BJ (cell line): ENCODE results near the gene TBC1D8. TPM values are rescaled to one million over a fixed set of nuclear protein-coding genes. Genes with fewer than 3 reads are reported as not detected.

ENCODE experiments used
- CTCF ChIA-PET: fragments of 350-600 bp; formaldehyde crosslinking; extraction: SDS; loops from one replicate; lab custom pipeline; 2021; ENCODE audit warnings: antibody characterized with exemption, inconsistent platforms; lab: Yijun Ruan, JAX
- POLR2A ChIA-PET: fragments of 300-600 bp; sonication (Branson Sonifier 250); formaldehyde crosslinking; extraction: SDS; loops from one replicate; lab custom pipeline; 2021; ENCODE audit warnings: antibody characterized with exemption; lab: Charles Lee
- DNase-seq: peaks from one replicate; pipeline ENCODE4 v3.0.0-alpha.2; 2011; ENCODE audit warnings: low read depth
- H3K27me3 ChIP-seq: 2 replicates; pipeline ENCODE4 v1.6.0; 2011; ENCODE audit warnings: low read length; ENCODE audit not compliant: control insufficient read depth, insufficient read depth
- H3K36me3 ChIP-seq: 2 replicates; pipeline ENCODE4 v1.5.1; 2011; ENCODE audit warnings: low read length; ENCODE audit not compliant: control insufficient read depth, insufficient read depth
- H3K4me3 ChIP-seq: 2 replicates; pipeline ENCODE4 v1.5.1; 2011; ENCODE audit warnings: low read depth, mild to moderate bottlenecking, control low read depth, low read length
- polyA plus RNA-seq: library from polyadenylated mRNA; depleted of rRNA; stranded (reverse); fragments of >200 nt; gene quantifications from 2 replicates; pipeline ENCODE4 v1.2.3, GENCODE V29; 2011
- TF ChIP-seq, protein P1 (sequence below): IDR thresholded peaks from 2 replicates; pipeline ENCODE4 v1.5.1; 2011; ENCODE audit warnings: low read depth, mild to moderate bottlenecking, control low read depth, inconsistent platforms, low read length, moderate library complexity; ENCODE audit not compliant: insufficient read depth

TBC1D8 gene
- polyA plus RNA-seq, 1 experiment, result 8.8 TPM

DNA sequence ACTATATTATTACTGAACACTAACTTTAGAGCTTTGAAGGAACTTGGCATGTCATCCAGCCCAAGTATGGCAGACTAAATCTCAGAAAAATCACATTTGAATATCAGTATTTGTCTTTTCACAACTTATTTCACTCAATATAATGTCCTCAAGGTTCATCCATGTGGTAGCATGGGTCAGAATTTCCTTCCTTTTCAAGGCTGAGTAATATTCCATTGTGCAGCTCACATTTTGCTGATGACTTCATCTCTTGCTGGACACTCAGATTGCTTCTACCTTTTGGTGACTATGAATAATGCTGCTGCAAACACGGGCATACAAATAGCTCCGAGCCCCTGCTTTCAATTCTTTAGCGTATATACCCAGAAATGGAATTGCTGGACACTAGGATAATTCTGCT lies 102.4 kb downstream of the TBC1D8 start:
- TF ChIP-seq, protein P1, sequence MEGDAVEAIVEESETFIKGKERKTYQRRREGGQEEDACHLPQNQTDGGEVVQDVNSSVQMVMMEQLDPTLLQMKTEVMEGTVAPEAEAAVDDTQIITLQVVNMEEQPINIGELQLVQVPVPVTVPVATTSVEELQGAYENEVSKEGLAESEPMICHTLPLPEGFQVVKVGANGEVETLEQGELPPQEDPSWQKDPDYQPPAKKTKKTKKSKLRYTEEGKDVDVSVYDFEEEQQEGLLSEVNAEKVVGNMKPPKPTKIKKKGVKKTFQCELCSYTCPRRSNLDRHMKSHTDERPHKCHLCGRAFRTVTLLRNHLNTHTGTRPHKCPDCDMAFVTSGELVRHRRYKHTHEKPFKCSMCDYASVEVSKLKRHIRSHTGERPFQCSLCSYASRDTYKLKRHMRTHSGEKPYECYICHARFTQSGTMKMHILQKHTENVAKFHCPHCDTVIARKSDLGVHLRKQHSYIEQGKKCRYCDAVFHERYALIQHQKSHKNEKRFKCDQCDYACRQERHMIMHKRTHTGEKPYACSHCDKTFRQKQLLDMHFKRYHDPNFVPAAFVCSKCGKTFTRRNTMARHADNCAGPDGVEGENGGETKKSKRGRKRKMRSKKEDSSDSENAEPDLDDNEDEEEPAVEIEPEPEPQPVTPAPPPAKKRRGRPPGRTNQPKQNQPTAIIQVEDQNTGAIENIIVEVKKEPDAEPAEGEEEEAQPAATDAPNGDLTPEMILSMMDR, result no peak
- Histone ChIP-seq H3K4me3 (no peak overlapping the region), H3K27me3 (no peaks in the 10 kb centered on the region), H3K36me3 (no peaks in the 10 kb centered on the region)
- ChIA-PET POLR2A (no interaction called here), CTCF (interaction anchor here (1.2 to 5.2 kb wide), 2 partner anchors 13 to 140 kb away, joined by 4 to 29 read pairs; no protein-coding TSS in a partner anchor)
- no peak for DNase-seq

DNA sequence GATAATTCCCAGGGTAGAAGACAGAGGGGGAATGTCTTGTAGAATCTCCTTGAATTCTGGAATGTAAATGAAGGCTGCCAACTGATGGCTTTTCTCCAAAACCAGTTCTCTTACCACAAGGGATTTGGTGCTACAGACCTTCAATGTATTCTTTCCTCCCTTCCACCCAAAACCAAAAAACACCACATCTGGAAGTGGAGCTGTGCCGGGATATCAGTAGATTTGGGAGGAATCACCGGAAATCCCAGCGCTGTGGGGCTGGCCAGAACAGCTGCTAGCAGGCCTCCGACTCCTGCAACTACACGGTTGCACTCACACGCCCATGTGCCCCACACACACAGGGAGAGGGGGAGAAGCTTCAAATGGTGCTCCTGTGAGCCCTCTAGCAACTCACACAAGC lies 103.4 kb downstream of the TBC1D8 start:
- TF ChIP-seq, protein P1, result no peak
- H3K27me3 ChIP-seq, result no peaks in the 10 kb centered on the region
- H3K36me3 ChIP-seq, result no peaks in the 10 kb centered on the region
- no peak for DNase-seq
- ChIA-PET CTCF (interaction anchor here (0.8 to 5.2 kb wide), 3 partner anchors 12 to 141 kb away, joined by 3 to 29 read pairs (median 4); no protein-coding TSS in a partner anchor), POLR2A (no interaction called here)
- H3K4me3 ChIP-seq, result no peak overlapping the region

DNA sequence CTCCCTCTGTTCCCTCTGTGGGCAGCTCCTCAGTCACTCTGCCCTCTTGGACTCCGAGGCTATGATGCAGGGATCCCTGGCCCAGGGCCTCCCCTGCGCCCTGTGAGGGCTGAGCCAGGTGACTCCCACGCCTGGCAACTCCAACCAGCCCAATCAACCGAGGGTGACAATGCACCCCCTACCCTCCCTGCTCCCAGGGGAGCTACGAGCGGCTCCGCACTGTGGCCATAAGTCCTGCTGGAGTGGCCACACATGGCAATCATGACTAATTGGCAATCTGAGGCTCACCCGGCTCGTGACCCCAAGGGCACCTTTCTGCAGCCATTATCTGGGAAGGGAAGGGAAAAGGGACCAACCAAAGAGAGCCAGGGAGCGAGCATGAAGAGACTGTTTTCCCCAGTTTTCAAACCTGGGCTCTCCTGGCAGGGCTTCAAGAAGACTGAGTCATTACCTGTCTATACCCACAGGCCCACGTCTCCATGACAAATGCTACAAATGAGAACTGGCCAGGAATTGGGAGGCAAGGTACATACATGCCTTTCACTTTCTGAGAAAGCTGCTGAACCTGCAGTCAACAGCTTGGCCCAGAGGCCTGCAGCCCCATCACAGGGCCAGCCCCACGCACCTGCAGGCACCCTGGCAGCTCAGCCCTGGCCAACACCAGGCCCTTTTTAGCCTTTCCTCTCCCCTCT lies 104.0 kb downstream of the TBC1D8 start:
- CTCF ChIA-PET, result interaction anchor here (0.8 to 5.2 kb wide), 3 partner anchors 11 to 141 kb away, joined by 3 to 29 read pairs (median 4); no protein-coding TSS in a partner anchor
- TF ChIP-seq, protein P1, result no peak
- no peak for DNase-seq
- no peak overlapping the region for H3K4me3 ChIP-seq
- H3K27me3 ChIP-seq, result no peaks in the 10 kb centered on the region
- POLR2A ChIA-PET, result no interaction called here
- no peaks in the 10 kb centered on the region for H3K36me3 ChIP-seq

DNA sequence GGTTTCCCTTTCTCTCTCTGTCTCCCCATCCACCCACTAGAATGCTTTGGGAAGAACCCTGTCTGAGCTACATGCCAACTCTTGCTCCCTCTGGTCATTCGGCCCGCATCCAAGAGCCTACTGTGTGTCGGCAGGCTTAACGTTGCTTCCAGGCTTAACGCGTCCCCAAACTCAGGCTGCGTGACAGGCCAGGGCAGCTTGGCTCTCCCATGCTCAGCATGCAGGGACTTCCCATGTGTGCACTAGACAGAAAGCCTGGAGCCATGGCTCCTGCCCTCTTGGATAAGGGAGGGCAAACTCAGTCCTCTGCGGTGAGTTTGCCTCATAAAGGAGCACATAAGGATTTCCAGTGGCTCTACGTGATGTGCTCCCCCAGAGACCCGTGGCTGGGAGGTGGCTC lies 105.9 kb downstream of the TBC1D8 start:
- H3K27me3 ChIP-seq, result no peaks in the 10 kb centered on the region
- ChIA-PET CTCF (interaction anchor here (0.6 to 5.2 kb wide), 5 partner anchors 9 to 155 kb away, joined by 3 to 29 read pairs (median 4); no protein-coding TSS in a partner anchor), POLR2A (no interaction called here)
- no peak overlapping the region for H3K4me3 ChIP-seq
- no peaks in the 10 kb centered on the region for H3K36me3 ChIP-seq
- DNase-seq, result no peak
- TF ChIP-seq, protein P1, result no peak

DNA sequence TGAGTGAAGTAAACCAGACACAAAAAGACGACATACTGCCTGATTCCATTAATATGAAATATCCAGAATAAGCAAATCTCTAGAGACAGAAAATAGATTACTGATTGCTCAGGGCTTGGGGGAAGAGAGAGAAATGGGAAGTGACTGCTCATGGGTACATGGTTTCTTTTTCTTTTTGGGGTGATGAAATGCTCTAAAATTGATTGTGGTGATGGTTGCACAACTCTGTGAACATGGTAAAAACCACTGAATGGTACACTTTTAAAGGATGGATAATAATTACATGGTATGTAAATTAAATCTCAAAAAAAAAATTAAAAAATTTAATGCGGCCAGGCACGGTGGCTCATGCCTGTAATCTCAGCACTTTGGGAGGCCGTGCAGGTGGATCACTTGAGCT lies 109.8 kb downstream of the TBC1D8 start:
- TF ChIP-seq, protein P1, result no peak
- POLR2A ChIA-PET, result no interaction called here
- peaks cover 2% of the 10 kb centered on the region; the same call in 1 of the 2 replicates for H3K36me3 ChIP-seq
- no peaks in the 10 kb centered on the region for H3K27me3 ChIP-seq
- no peak for DNase-seq
- no peak overlapping the region for H3K4me3 ChIP-seq
- CTCF ChIA-PET, result interaction anchor here (0.6 to 2.9 kb wide), 4 partner anchors 10 to 166 kb away, joined by 3 to 12 read pairs (median 5); no protein-coding TSS in a partner anchor
